Stomach (tissue), 9 donors: ENCODE results near the gene DCAF6. TPM values are rescaled to one million over a fixed set of nuclear protein-coding genes. Genes with fewer than 3 reads are reported as not detected.

Experiments used
- DNase-seq, 2 donors: peaks; one replicate each; pipeline versions ENCODE4 v3.0.0 to v3.0.0-alpha.2; 2013 to 2019
- H3K27ac ChIP-seq, 5 donors: fragments of 200-600 bp in 4 of 5; sonication (generic) in 4 of 5; one replicate each; pipeline ENCODE4 v1.5.1; 2013 to 2019; ENCODE audit warnings: mild to moderate bottlenecking in 1 of 5, moderate library complexity in 1 of 5
- H3K27me3 ChIP-seq, 3 donors: fragments of 200-600 bp; sonication (generic); one replicate each; pipeline ENCODE4 v1.5.1; 2017 to 2019; ENCODE audit warnings: mixed run types in 1 of 3
- H3K36me3 ChIP-seq, 4 donors: fragments of 200-600 bp; sonication (generic); 1 replicate in 3 of 4; 2 replicates in 1 of 4; pipeline ENCODE4 v1.5.1; 2016 to 2019
- H3K4me1 ChIP-seq, 4 donors: fragments of 200-600 bp; sonication (generic); one replicate each; pipeline ENCODE4 v1.5.1; 2016 to 2019
- H3K4me3 ChIP-seq, 4 donors: fragments of 200-600 bp; sonication (generic) in 3 of 4; one replicate each; pipeline ENCODE4 v1.5.1; 2016 to 2019; ENCODE audit warnings: mild to moderate bottlenecking in 1 of 4
- H3K9me3 ChIP-seq, 4 donors: fragments of 200-600 bp; sonication (generic); one replicate each; pipeline ENCODE4 v1.5.1; 2016 to 2019
- EP300 ChIP-seq: sonication (generic); formaldehyde crosslinking; IDR thresholded peaks from one replicate; pipeline ENCODE4 v1.6.1; 2017; ENCODE audit warnings: antibody characterized with exemption
- POLR2A ChIP-seq, 4 donors: fragments of 450-650 bp; IDR thresholded peaks; one replicate each; pipeline ENCODE4 v1.6.1; 2016; ENCODE audit warnings: antibody characterized with exemption in 4 of 4, control low read depth in 2 of 4, mild to moderate bottlenecking in 1 of 4, moderate library complexity in 1 of 4
- POLR2AphosphoS5 ChIP-seq, 3 donors: sonication (generic); formaldehyde crosslinking; IDR thresholded peaks; one replicate each; pipeline ENCODE4 v1.6.1; 2016; ENCODE audit warnings: antibody characterized with exemption in 3 of 3
- WGBS, 5 donors: extraction: QIAGEN DNeasy Blood & Tissue Kit in 3 of 5; methylation state at CpG; one replicate each; pipeline versions ENCODE4 v1.1.5 to v1.1.7; 2013 to 2018; 5-methylcytosine and 5-hydroxymethylcytosine counted together
- intact Hi-C: fragments of 100-400 bp; cut with DNase I; formaldehyde crosslinking; loops from one replicate; pipeline ENCODE4 v1.15.1; 2023; ENCODE audit warnings: low total_unique reads
- polyA plus RNA-seq, 3 donors: library from polyadenylated mRNA; stranded (reverse); fragments of 200-250 nt; gene quantifications; one replicate each; pipeline ENCODE4 v1.2.3, GENCODE V29; 2013
- total RNA-seq, 5 donors: library from RNA; depleted of rRNA; stranded (reverse); fragments of >200 nt; gene quantifications; one replicate each; pipeline versions ENCODE4 v1.1.0 to v1.2.3, GENCODE V29; 2014 to 2016
- TF ChIP-seq, protein P1 (sequence below), 7 experiments: fragments of 450-650 bp in 4 of 7; fragments of 200-600 bp in 3 of 7; sonication (generic) in 3 of 7; IDR thresholded peaks; one replicate each; pipeline ENCODE4 v1.5.1; 2016 to 2019; ENCODE audit warnings: antibody characterized with exemption in 7 of 7, control low read depth in 2 of 7, mild to moderate bottlenecking in 1 of 7
- donor health status: healthy with polysubstance abuse.
- donor health status: Bipolar disorder and iron deficiency.
- donor health status: healthy.

DCAF6 gene
- total and polyA plus RNA-seq, 8 donors: 39.3 to 124 (median 71.9) TPM

GRCh38 chr1:168031198-168031597, 94.7 kb downstream of the DCAF6 start:
- no peak for DNase-seq
- Histone ChIP-seq H3K36me3 (peaks cover 0 to 17% (median 10%) of the 10 kb centered on the region in 4 donors), H3K4me1 (no peaks in the 10 kb centered on the region), H3K27ac (no peak overlapping the region), H3K9me3 (no peaks in the 10 kb centered on the region), H3K4me3 (no peak overlapping the region), H3K27me3 (no peaks in the 10 kb centered on the region)
- WGBS, 5 donors: 91 to 97% (median 95%) methylated on average over 5 of the region's 5 CpGs
- intact Hi-C loops: no loop called here
- TF ChIP-seq EP300: no peak
- TF ChIP-seq, protein P1, sequence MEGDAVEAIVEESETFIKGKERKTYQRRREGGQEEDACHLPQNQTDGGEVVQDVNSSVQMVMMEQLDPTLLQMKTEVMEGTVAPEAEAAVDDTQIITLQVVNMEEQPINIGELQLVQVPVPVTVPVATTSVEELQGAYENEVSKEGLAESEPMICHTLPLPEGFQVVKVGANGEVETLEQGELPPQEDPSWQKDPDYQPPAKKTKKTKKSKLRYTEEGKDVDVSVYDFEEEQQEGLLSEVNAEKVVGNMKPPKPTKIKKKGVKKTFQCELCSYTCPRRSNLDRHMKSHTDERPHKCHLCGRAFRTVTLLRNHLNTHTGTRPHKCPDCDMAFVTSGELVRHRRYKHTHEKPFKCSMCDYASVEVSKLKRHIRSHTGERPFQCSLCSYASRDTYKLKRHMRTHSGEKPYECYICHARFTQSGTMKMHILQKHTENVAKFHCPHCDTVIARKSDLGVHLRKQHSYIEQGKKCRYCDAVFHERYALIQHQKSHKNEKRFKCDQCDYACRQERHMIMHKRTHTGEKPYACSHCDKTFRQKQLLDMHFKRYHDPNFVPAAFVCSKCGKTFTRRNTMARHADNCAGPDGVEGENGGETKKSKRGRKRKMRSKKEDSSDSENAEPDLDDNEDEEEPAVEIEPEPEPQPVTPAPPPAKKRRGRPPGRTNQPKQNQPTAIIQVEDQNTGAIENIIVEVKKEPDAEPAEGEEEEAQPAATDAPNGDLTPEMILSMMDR (IDR thresholded peaks at IDR 0.05): no peak
- no peak for TF ChIP-seq POLR2A (IDR thresholded peaks at IDR 0.05)
- no peak for TF ChIP-seq POLR2AphosphoS5 (IDR thresholded peaks at IDR 0.05)

- 74 to 81% (median 77%) methylated on average over 4 of the region's 4 CpGs for WGBS, 5 donors
- intact Hi-C loops: no loop called here
- H3K27ac ChIP-seq: no peak overlapping the region
- H3K9me3 ChIP-seq: no peaks in the 10 kb centered on the region
- H3K27me3 ChIP-seq: no peaks in the 10 kb centered on the region
- DNase-seq: no peak
- H3K4me3 ChIP-seq: no peak overlapping the region
- no peaks in the 10 kb centered on the region for H3K4me1 ChIP-seq
- peaks cover 0 to 13% (median 8%) of the 10 kb centered on the region in 4 donors for H3K36me3 ChIP-seq
- TF ChIP-seq EP300 (no peak), POLR2AphosphoS5 (IDR thresholded peaks at IDR 0.05) (no peak)
These were observed 95.1 kb downstream of the DCAF6 start for GRCh38 chr1:168031627-168032026.

DNA sequence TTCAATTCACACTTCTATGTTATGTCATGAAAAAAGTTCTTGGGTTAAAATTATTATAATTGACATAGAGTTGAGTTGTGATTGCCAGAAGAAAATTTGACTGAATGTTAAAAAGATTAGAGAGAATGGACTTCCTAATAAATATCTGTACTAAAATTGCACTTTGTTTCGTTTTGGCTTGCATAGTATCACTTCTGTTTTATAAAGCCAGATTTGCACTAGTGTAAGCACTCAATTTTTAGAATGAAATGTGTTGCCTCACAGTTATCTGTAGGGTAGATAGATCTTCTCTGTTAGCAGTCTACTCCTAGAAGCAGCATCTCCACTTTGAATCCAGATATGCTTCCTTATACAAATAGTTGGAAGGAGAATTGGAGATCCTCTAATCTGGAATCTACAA, 95.5 kb downstream of the DCAF6 start:
- Histone ChIP-seq H3K9me3 (no peaks in the 10 kb centered on the region), H3K4me3 (no peak overlapping the region), H3K36me3 (peaks cover 0 to 12% (median 5%) of the 10 kb centered on the region in 4 donors), H3K27ac (no peak overlapping the region), H3K4me1 (no peaks in the 10 kb centered on the region), H3K27me3 (no peaks in the 10 kb centered on the region)
- TF ChIP-seq, protein P1 (IDR thresholded peaks at IDR 0.05): no peak
- no peak for TF ChIP-seq EP300
- no peak for TF ChIP-seq POLR2AphosphoS5 (IDR thresholded peaks at IDR 0.05)
- TF ChIP-seq POLR2A (IDR thresholded peaks at IDR 0.05): no peak
- intact Hi-C loops: no loop called here
- WGBS, 5 donors: 73 to 88% (median 85%) methylated on average over 1 of the region's 1 CpG
- DNase-seq: no peak

- DNase-seq: no peak
- Histone ChIP-seq H3K4me3 (no peak overlapping the region), H3K27ac (no peak overlapping the region), H3K4me1 (no peaks in the 10 kb centered on the region), H3K36me3 (no peaks in the 10 kb centered on the region), H3K9me3 (no peaks in the 10 kb centered on the region), H3K27me3 (no peaks in the 10 kb centered on the region)
- TF ChIP-seq POLR2AphosphoS5 (IDR thresholded peaks at IDR 0.05) (no peak), POLR2A (IDR thresholded peaks at IDR 0.05) (no peak), EP300 (no peak)
- TF ChIP-seq, protein P1 (IDR thresholded peaks at IDR 0.05): no peak
- 80 to 87% (median 84%) methylated on average over 5 of the region's 5 CpGs for WGBS, 5 donors
- intact Hi-C loops: no loop called here
These were observed 98.9 kb downstream of the DCAF6 start for GRCh38 chr1:168035345-168035744.

GRCh38 chr1:168042362-168042761, 105.9 kb downstream of the DCAF6 start:
- Histone ChIP-seq H3K27ac (no peak overlapping the region), H3K4me1 (peaks cover 0 to 6% (median 2%) of the 10 kb centered on the region in 4 donors), H3K9me3 (no peaks in the 10 kb centered on the region), H3K27me3 (no peaks in the 10 kb centered on the region), H3K4me3 (no peak overlapping the region), H3K36me3 (peaks cover 8 to 37% (median 29%) of the 10 kb centered on the region in 4 donors)
- 96 to 100% (median 98%) methylated on average over 2 of the region's 2 CpGs for WGBS, 5 donors
- no peak for DNase-seq
- intact Hi-C loops: no loop called here
- TF ChIP-seq, protein P1 (IDR thresholded peaks at IDR 0.05): no peak
- no peak for TF ChIP-seq POLR2AphosphoS5 (IDR thresholded peaks at IDR 0.05)
- TF ChIP-seq EP300: no peak
- no peak for TF ChIP-seq POLR2A (IDR thresholded peaks at IDR 0.05)
